HL-60 (cell line): ENCODE results near the gene PTPRR.

Experiments used
- DNase-seq, 2 experiments: peaks; one replicate each; pipeline ENCODE4 v3.0.0-alpha.2; 2010 to 2020; ENCODE audit warnings: low read depth in 1 of 2, low spot score in 1 of 2
- H3K27ac ChIP-seq: fragments of 250-450 bp; sonication (Bioruptor Pico); replicated peaks from 2 replicates; pipeline ENCODE4 v1.5.1; 2020; ENCODE audit warnings: mild to moderate bottlenecking, moderate library complexity
- H3K27me3 ChIP-seq: fragments of 250-450 bp; sonication (Bioruptor Pico); 2 replicates; pipeline ENCODE4 v1.5.1; 2021; ENCODE audit warnings: mild to moderate bottlenecking, moderate library complexity; ENCODE audit not compliant: insufficient read depth, poor library complexity, severe bottlenecking
- H3K4me3 ChIP-seq: replicated peaks from 2 replicates; pipeline ENCODE4 v1.5.1; 2011; ENCODE audit warnings: mild to moderate bottlenecking, control low read depth, low read length; ENCODE audit not compliant: insufficient read depth
- GABPA ChIP-seq: IDR thresholded peaks from 2 replicates; pipeline ENCODE4 v1.6.1; 2012; ENCODE audit warnings: low read depth
- POLR2AphosphoS5 ChIP-seq: IDR thresholded peaks from 2 replicates; pipeline ENCODE4 v1.6.1; 2012; ENCODE audit warnings: low read depth
- SPI1 ChIP-seq: IDR thresholded peaks from 2 replicates; pipeline ENCODE4 v1.6.1; 2012; ENCODE audit warnings: low read depth, mild to moderate bottlenecking, borderline replicate concordance
- TF ChIP-seq, protein P1 (sequence below): IDR thresholded peaks from 2 replicates; pipeline ENCODE4 v1.6.1; 2012; ENCODE audit warnings: low read depth; ENCODE audit not compliant: insufficient replicate concordance
- TF ChIP-seq, protein P2 (sequence below): IDR thresholded peaks from one replicate; pipeline ENCODE4 v1.5.1; 2011; ENCODE audit warnings: low read length, control low read depth, inconsistent platforms; ENCODE audit not compliant: insufficient read depth

Gene PTPRR

DNA sequence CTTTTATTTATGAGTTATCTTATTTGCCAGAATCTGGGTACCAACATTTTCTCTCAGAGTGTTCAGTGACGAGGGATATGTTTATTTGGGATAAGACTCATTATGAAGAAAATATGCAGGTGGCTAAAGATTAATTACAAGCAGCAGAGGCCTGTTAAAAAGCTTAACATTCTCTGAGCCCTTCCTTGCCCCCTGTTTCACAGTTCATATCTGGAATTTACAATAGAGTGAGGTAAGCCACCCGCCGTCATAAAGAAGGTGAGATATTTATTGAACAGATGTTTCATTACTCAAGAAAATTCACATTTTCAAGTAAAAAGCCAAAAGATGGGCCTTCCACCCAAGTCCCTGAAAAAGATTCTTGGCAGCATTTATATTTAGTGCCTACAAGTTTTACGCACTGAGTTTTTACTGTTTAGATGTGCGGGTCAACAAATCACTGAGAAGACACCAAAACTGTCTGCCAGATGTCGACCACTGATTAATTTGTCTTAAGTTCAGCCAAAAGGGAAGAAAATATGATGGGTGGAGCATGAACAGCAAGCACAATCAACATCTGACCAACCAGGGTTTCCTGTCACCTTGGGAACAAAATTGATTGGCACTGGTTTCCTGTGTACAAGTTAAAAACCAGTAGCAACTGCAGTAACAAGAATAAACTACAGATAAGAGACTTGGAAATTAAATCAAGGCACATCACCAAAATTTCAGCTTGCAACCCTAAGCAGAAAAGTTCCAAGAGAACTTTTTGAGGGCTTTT is 197.8 kb downstream of the PTPRR start:
- H3K27ac ChIP-seq: no peak overlapping the region
- TF ChIP-seq, protein P1, sequence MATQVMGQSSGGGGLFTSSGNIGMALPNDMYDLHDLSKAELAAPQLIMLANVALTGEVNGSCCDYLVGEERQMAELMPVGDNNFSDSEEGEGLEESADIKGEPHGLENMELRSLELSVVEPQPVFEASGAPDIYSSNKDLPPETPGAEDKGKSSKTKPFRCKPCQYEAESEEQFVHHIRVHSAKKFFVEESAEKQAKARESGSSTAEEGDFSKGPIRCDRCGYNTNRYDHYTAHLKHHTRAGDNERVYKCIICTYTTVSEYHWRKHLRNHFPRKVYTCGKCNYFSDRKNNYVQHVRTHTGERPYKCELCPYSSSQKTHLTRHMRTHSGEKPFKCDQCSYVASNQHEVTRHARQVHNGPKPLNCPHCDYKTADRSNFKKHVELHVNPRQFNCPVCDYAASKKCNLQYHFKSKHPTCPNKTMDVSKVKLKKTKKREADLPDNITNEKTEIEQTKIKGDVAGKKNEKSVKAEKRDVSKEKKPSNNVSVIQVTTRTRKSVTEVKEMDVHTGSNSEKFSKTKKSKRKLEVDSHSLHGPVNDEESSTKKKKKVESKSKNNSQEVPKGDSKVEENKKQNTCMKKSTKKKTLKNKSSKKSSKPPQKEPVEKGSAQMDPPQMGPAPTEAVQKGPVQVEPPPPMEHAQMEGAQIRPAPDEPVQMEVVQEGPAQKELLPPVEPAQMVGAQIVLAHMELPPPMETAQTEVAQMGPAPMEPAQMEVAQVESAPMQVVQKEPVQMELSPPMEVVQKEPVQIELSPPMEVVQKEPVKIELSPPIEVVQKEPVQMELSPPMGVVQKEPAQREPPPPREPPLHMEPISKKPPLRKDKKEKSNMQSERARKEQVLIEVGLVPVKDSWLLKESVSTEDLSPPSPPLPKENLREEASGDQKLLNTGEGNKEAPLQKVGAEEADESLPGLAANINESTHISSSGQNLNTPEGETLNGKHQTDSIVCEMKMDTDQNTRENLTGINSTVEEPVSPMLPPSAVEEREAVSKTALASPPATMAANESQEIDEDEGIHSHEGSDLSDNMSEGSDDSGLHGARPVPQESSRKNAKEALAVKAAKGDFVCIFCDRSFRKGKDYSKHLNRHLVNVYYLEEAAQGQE: no peak
- TF ChIP-seq GABPA: no peak
- TF ChIP-seq, protein P2, sequence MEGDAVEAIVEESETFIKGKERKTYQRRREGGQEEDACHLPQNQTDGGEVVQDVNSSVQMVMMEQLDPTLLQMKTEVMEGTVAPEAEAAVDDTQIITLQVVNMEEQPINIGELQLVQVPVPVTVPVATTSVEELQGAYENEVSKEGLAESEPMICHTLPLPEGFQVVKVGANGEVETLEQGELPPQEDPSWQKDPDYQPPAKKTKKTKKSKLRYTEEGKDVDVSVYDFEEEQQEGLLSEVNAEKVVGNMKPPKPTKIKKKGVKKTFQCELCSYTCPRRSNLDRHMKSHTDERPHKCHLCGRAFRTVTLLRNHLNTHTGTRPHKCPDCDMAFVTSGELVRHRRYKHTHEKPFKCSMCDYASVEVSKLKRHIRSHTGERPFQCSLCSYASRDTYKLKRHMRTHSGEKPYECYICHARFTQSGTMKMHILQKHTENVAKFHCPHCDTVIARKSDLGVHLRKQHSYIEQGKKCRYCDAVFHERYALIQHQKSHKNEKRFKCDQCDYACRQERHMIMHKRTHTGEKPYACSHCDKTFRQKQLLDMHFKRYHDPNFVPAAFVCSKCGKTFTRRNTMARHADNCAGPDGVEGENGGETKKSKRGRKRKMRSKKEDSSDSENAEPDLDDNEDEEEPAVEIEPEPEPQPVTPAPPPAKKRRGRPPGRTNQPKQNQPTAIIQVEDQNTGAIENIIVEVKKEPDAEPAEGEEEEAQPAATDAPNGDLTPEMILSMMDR: no peak
- no peak for TF ChIP-seq SPI1
- no peak for TF ChIP-seq POLR2AphosphoS5
- H3K4me3 ChIP-seq: no peak overlapping the region
- no peak for DNase-seq
- H3K27me3 ChIP-seq: peaks cover 8% of the 10 kb centered on the region

DNA sequence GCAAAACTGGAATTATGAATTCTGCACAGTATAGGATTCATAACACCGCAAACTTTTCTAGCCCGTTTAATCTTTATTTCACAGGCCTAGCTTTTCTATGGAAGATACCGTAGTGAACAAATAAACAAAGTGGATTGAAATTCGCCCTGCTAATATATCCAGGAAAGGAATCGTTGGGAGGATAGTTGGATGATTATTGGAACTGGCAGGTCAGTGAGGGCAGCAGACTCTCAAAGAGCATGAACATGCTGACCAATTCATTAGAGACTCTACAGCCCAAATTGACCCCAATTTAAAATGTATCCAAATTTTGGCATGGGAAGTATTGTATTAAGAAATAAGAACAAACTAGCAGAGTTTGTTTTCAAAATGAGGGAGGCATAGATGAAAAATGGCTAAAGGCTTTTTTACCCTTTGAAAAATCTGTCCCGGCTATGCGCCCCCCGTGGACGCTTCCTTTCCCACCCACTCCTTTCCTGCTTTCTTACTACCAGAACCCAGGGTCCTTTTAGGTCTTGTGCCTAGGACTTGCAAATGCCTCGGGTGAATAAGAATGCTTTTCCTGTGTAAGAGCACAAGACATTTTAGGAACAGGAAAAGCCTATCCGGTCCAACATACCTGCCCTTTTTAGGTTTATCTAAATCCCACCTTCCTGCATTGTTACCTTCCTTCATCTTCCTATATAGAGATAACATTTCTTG is 198.7 kb downstream of the PTPRR start:
- Histone ChIP-seq H3K4me3 (no peak overlapping the region), H3K27me3 (peaks cover 12% of the 10 kb centered on the region), H3K27ac (no peak overlapping the region)
- TF ChIP-seq POLR2AphosphoS5: no peak
- no peak for TF ChIP-seq SPI1
- TF ChIP-seq, protein P1: no peak
- TF ChIP-seq, protein P2: no peak
- TF ChIP-seq GABPA: no peak
- DNase-seq: no peak

DNA sequence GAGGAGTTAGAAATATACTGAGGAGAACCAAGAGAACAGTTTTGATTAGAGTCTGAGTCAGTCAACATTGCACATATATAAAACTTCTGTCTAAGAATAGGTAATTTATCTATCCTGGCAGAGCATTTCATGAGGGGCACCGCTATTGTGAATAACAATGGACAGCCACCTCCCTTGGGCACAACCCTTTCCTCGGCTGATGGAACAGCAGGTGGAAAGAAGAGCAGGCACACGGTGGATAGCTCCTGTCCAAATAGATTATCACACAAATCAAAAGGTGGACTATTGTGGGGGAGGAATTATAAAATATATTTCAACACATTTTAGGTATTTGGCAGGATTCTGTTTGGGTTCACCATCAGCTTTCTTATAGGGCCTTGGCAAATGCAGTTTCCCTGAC is 199.3 kb downstream of the PTPRR start:
- TF ChIP-seq GABPA (no peak), SPI1 (no peak), POLR2AphosphoS5 (no peak)
- TF ChIP-seq, protein P1: no peak
- TF ChIP-seq, protein P2: no peak
- H3K27ac ChIP-seq: no peak overlapping the region
- no peak overlapping the region for H3K4me3 ChIP-seq
- DNase-seq: no peak
- peaks cover 12% of the 10 kb centered on the region for H3K27me3 ChIP-seq
